OCI-LY7 (cell line): ENCODE measurements around the gene NBEAL2. TPM values are rescaled to one million over a fixed set of nuclear protein-coding genes. Genes with fewer than 3 reads are reported as not detected.

Source experiments
- BruUV-seq: library from RNA; stranded (reverse); fragments of 400-500 nt; replicated peaks from 2 replicates; lab custom pipeline; 2021; lab: Mats Ljungman, UMichigan
- CTCF ChIA-PET: fragments of 300-600 bp; sonication (Branson Sonifier 250); formaldehyde crosslinking; loops from one replicate; lab custom pipeline; 2022; ENCODE audit warnings: antibody characterized with exemption; ENCODE audit not compliant: unreplicated experiment; lab: Charles Lee
- POLR2A ChIA-PET: fragments of 300-600 bp; sonication (Branson Sonifier 250); formaldehyde crosslinking; loops from one replicate; lab custom pipeline; 2022; ENCODE audit warnings: antibody characterized with exemption; lab: Charles Lee
- DNase-seq: peaks from one replicate; pipeline ENCODE4 v3.0.0-alpha.2; 2015; ENCODE audit warnings: low spot score
- H2AFZ ChIP-seq: fragments of 200-600 bp; sonication (generic), shearing (Covaris generic); 2 replicates; pipeline ENCODE4 v1.6.1; 2014; ENCODE audit warnings: mild to moderate bottlenecking, antibody characterized with exemption, low read length, moderate library complexity
- H3K27ac ChIP-seq: fragments of 200-600 bp; sonication (generic); 2 replicates; pipeline ENCODE4 v1.5.1; 2014; ENCODE audit warnings: mixed run types, low read depth, mild to moderate bottlenecking, moderate library complexity, low read length, inconsistent platforms; ENCODE audit not compliant: poor library complexity, severe bottlenecking
- H3K36me3 ChIP-seq: fragments of 200-600 bp; sonication (generic); 2 replicates; pipeline ENCODE4 v1.6.1; 2014; ENCODE audit warnings: mild to moderate bottlenecking, antibody characterized with exemption, low read length, moderate library complexity, mixed read lengths; ENCODE audit not compliant: insufficient read depth
- H3K4me1 ChIP-seq: fragments of 200-600 bp; sonication (generic); 2 replicates; pipeline ENCODE4 v1.5.1; 2014; ENCODE audit warnings: mild to moderate bottlenecking, low read length; ENCODE audit not compliant: insufficient read depth, poor library complexity, severe bottlenecking
- H3K4me2 ChIP-seq: fragments of 200-600 bp; sonication (generic); 2 replicates; pipeline ENCODE4 v1.6.1; 2014; ENCODE audit warnings: mild to moderate bottlenecking, low read length
- H3K4me3 ChIP-seq: fragments of 200-600 bp; sonication (generic); 2 replicates; pipeline ENCODE4 v1.5.1; 2014; ENCODE audit warnings: mild to moderate bottlenecking, low read depth, low read length; ENCODE audit not compliant: poor library complexity, severe bottlenecking
- H3K79me2 ChIP-seq: fragments of 200-600 bp; sonication (generic); 2 replicates; pipeline ENCODE4 v1.6.1; 2016; ENCODE audit warnings: low read depth, mild to moderate bottlenecking, low read length, moderate library complexity, mixed read lengths; ENCODE audit not compliant: insufficient read depth
- H3K9me2 ChIP-seq: fragments of 200-600 bp; sonication (generic); 2 replicates; pipeline ENCODE4 v1.6.1; 2016; ENCODE audit warnings: mild to moderate bottlenecking, low read length, mixed read lengths; ENCODE audit not compliant: insufficient read depth
- H3K9me3 ChIP-seq: fragments of 200-600 bp; sonication (generic); 2 replicates; pipeline ENCODE4 v1.6.1; 2014; ENCODE audit warnings: mild to moderate bottlenecking, mixed run types, low read length, mixed read lengths
- H4K20me1 ChIP-seq: fragments of 200-600 bp; sonication (generic); 2 replicates; pipeline ENCODE4 v1.6.1; 2014; ENCODE audit warnings: mild to moderate bottlenecking, antibody characterized with exemption, low read length, moderate library complexity, mixed read lengths; ENCODE audit not compliant: insufficient read depth
- CTCF ChIP-seq: fragments of 200-600 bp; sonication (generic); conservative IDR thresholded peaks from 2 replicates; pipeline ENCODE4 v1.5.1; 2014; ENCODE audit warnings: mild to moderate bottlenecking, antibody characterized with exemption, low read length, moderate library complexity, mixed read lengths
- EZH2phosphoT487 ChIP-seq: fragments of 200-600 bp; sonication (generic); IDR thresholded peaks from 2 replicates; pipeline ENCODE4 v1.6.1; 2018; ENCODE audit warnings: low read depth, borderline replicate concordance, mild to moderate bottlenecking, mixed run types, antibody characterized with exemption, low read length, moderate library complexity, mixed read lengths
- intact Hi-C: fragments of 100-400 bp; cut with micrococcal nuclease; formaldehyde crosslinking; loops from one replicate; pipeline ENCODE4 v1.10.0; 2022; ENCODE audit not compliant: unreplicated experiment
- small RNA-seq: library from RNA; depleted of rRNA; stranded (forward); fragments of <200 nt; gene quantifications from one replicate; pipeline ENCODE3, GENCODE V24; 2014
- total RNA-seq, 2 experiments: library from RNA; depleted of rRNA in 1 of 2; stranded (reverse); fragments of >200 nt in 1 of 2; shearing (Covaris generic) in 1 of 2; gene quantifications; 2 replicates each; pipeline ENCODE4 v1.2.3, GENCODE V29; 2014 to 2022

Gene NBEAL2
- total RNA-seq, 2 experiments from 2014 or later, result 74.9 to 149 TPM

GRCh38 chr3:47057212-47057671 is 77.8 kb downstream of the NBEAL2 start:
- Histone ChIP-seq H3K9me2 (no peaks in the 10 kb centered on the region), H3K9me3 (no peaks in the 10 kb centered on the region), H3K4me1 (no peaks in the 10 kb centered on the region), H2AFZ (no peak overlapping the region), H4K20me1 (no peaks in the 10 kb centered on the region; the same call in 1 of the 2 replicates), H3K79me2 (peaks cover 36% of the 10 kb centered on the region; the same call in 1 of the 2 replicates), H3K36me3 (peaks cover 84% of the 10 kb centered on the region), H3K27ac (no peak overlapping the region), H3K4me3 (no peak overlapping the region), H3K4me2 (no peak overlapping the region)
- DNase-seq, result no peak
- BruUV-seq, result no TSS peak
- intact Hi-C loops, result no loop called here
- ChIA-PET CTCF (no interaction called here), POLR2A (no interaction called here)
- TF ChIP-seq EZH2phosphoT487 (no peak), CTCF (no peak)

Small RNAs within 50 kb of the gene (small RNA-seq; reads per million reads assigned to genes)
- not detected for gene MRPL57P3

Other genes with a start within 250 kb of the NBEAL2 start
- not detected in 2 replicates for gene MYL3, start 116.2 kb upstream of the NBEAL2 start, total RNA-seq (2014; rRNA removed; shearing (Covaris generic))
- gene MYL3, start 116.2 kb upstream of the NBEAL2 start, total RNA-seq (2022), result not detected in 2 replicates
- not detected in 2 replicates for gene PTH1R, start 101.9 kb upstream of the NBEAL2 start, total RNA-seq (2014; rRNA removed; shearing (Covaris generic))
- gene PTH1R, start 101.9 kb upstream of the NBEAL2 start, total RNA-seq (2022), result not detected in 2 replicates
- 74.9 and 102 TPM in 2 replicates for gene CCDC12, start 2.9 kb upstream of the NBEAL2 start, total RNA-seq (2014; rRNA removed; shearing (Covaris generic))
- gene CCDC12, start 2.9 kb upstream of the NBEAL2 start, total RNA-seq (2022), result 107 and 116 TPM in 2 replicates
- 55.7 and 62.7 TPM in 2 replicates for gene SETD2, start 184.4 kb downstream of the NBEAL2 start, total RNA-seq (2014; rRNA removed; shearing (Covaris generic))
- 74.5 and 79.3 TPM in 2 replicates for gene SETD2, start 184.4 kb downstream of the NBEAL2 start, total RNA-seq (2022)